KOPT-K1 (cell line): ENCODE data around the gene OSBP2.
"Not testable (repeated sequence)": the region's sequence is repeated elsewhere in the genome, so short reads cannot be mapped to it uniquely, and the experiment has no call there.

ENCODE experiments used
- H3K27ac ChIP-seq: fragments of 200-600 bp; sonication (generic); 2 replicates; pipeline ENCODE4 v1.5.1; 2016; ENCODE audit warnings: antibody characterized with exemption, mild to moderate bottlenecking, low read depth, low read length; ENCODE audit not compliant: poor library complexity, severe bottlenecking
- H3K36me3 ChIP-seq: fragments of 200-600 bp; sonication (generic); 2 replicates; pipeline ENCODE4 v1.5.1; 2017; ENCODE audit warnings: antibody characterized with exemption, mild to moderate bottlenecking, low read length, moderate library complexity; ENCODE audit not compliant: insufficient read depth
- H3K9me3 ChIP-seq: fragments of 200-600 bp; sonication (generic); 2 replicates; pipeline ENCODE4 v1.5.1; 2017; ENCODE audit warnings: antibody characterized with exemption, low read length, mild to moderate bottlenecking; ENCODE audit not compliant: insufficient read depth, poor library complexity, severe bottlenecking

The OSBP2 gene

DNA sequence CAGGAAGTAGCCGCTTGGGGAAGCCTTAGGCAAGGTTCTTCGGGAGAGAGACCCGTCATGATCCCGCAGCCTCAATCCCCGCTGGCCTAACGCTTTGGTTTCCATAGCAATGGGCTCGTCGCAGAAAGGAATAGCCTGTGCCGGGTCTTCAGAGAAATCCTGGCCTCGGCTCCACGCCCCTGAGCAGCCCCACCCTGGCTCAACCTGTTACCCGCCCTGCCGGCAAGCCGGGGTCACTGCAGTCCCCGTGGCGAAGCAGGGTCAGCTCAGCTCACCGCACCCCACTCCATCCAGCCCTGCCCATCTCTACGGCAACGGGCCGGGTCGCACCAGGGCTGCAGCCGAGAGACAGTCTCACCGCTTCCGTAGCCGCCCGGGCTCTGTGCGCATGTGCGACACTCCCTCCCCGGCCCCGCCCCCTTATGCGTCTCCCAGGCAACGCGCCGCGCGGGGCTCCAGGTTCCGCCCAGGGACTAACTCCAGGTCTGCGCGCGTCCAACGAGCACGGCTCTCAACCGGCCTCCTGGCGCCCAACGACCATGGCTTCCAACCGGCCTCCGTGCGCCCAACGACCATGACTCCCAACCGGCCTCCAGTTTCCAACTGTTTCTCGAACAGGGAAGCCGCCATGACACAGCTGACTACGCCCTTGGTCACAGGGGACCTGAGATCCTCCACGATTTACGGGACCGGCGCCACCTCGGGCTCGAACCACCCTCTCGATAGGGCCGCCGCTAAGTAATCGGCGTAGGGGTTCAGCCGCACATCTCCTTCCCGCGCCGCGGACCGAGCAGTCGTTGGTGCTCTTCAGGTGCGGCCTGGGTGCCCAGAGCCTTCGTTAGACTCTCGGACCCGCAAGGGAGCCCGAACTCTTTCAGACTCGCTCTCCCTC is 26.9 kb upstream of the OSBP2 start, which contains the start of gene DUSP18:
DUSP18 (minus strand) TSS at position 382 of the 892 bp plus-strand sequence. CDS start 3,872 bp downstream, outside the sequence.
- no peaks in the 10 kb centered on the region for H3K9me3 ChIP-seq
- peaks cover 5% of the 10 kb centered on the region; the same call in 1 of the 2 replicates for H3K36me3 ChIP-seq
- peak within 1 kb of the TSS; percentile 8 for H3K27ac ChIP-seq

DNA sequence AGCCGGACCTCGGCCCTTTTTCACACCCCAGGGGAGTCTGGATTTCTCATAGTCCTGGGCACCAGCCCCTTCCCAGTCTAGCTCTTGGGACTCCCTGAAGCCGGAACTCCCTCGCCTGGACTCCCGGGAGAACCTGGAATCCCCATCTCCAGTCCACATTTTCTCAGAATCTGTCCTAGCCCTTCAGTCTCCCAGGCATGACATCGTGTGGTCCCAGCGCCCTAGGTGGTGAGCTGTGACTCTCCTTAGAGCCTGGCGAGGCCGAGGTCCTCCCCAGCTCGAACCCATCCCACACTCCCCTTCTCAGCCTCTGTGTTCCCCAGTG is 26.3 kb upstream of the OSBP2 start:
- Histone ChIP-seq H3K27ac (no peak overlapping the region), H3K36me3 (peaks cover 3% of the 10 kb centered on the region; the same call in 1 of the 2 replicates)

DNA sequence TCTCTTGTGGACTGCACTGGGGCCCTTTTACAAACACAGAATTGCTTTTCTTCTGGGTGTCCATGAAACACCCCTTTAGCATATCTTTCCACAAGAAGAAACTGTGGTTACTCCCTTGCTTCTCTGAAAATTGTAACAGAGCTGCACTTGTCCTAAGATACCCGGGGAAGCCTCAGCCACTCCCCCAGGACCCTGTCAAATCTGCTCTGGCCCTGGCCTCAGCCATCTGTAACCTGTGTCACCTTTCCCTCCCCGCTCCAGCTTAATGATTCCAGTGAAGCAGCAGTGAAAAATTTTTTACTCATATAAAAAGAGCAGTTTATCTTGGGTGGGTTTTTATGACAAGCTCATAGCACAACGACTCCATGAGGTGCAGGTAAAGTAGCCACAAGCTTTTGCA is 23.6 kb upstream of the OSBP2 start:
- Histone ChIP-seq H3K9me3 (no peaks in the 10 kb centered on the region), H3K36me3 (no peaks in the 10 kb centered on the region), H3K27ac (no peak overlapping the region)

More for the DNA sequence above, 26.3 kb upstream of the OSBP2 start:
- no peaks in the 10 kb centered on the region for H3K9me3 ChIP-seq

DNA sequence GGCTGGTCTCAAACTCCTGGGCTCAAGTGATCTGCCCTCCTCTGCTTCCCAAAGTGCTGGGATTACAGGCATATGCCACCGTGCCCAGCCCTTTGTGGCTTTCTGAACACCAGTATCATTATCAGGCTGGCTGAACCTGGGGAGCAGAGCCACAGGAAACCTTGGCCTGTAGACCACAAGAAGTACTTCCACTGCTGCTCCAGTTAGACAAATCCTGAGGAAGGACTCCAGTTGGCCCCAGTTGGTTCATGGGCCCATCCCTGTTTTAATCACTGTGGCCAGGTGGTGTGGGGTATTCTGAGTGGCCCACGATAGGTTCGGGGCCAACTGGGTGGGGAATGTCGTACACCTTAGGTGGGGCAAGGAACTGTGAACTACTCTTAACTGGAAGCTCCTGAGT is 21.5 kb upstream of the OSBP2 start:
- Histone ChIP-seq H3K9me3 (no peaks in the 10 kb centered on the region), H3K27ac (no peak overlapping the region), H3K36me3 (no peaks in the 10 kb centered on the region)

DNA sequence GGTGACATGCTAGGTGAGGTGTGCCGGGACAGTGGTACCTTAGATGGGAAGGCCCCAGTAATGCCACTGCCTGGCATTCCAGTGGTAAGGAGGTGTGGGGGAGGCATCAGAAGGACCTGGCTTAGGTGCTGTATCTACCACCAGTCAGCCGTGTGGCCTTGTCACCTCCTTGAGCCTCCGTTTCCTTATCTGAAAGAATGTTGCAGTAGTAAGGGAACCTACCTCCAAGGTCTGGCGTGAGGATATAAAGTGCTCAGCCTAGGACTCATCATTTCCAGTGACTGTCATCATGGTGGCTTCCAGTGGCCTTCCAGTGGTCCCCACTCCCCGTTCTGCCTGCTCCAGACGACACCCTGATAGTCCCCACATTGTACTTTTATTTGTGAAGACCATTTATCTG is 20.2 kb upstream of the OSBP2 start:
- no peak overlapping the region for H3K27ac ChIP-seq
- no peaks in the 10 kb centered on the region for H3K36me3 ChIP-seq
- no peaks in the 10 kb centered on the region for H3K9me3 ChIP-seq

- H3K27ac ChIP-seq = no peak overlapping the region
- no peaks in the 10 kb centered on the region for H3K36me3 ChIP-seq
- H3K9me3 ChIP-seq = no peaks in the 10 kb centered on the region
These were observed 19.2 kb upstream of the OSBP2 start for GRCh38 chr22:30675436-30675835.

DNA sequence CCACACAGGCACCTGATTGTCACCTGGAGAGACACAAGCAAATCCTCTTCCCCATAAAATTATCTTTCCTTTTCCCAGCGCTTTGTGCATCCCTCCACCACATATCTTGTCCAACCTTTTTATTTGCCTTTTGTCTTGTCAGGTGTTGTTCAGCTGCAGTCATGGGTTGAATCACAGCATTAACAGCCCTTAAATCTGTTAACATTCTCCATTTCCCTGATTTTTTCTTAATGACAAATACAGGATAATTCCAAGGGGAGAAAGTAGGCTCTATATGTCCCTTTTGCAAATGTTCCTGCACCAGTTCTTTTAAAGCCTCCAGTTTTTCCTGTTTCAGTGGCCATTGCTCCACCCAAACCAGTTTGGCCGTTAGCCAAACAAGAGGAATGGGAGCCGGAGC is 18.1 kb upstream of the OSBP2 start:
- H3K27ac ChIP-seq = not testable (repeated sequence)

DNA sequence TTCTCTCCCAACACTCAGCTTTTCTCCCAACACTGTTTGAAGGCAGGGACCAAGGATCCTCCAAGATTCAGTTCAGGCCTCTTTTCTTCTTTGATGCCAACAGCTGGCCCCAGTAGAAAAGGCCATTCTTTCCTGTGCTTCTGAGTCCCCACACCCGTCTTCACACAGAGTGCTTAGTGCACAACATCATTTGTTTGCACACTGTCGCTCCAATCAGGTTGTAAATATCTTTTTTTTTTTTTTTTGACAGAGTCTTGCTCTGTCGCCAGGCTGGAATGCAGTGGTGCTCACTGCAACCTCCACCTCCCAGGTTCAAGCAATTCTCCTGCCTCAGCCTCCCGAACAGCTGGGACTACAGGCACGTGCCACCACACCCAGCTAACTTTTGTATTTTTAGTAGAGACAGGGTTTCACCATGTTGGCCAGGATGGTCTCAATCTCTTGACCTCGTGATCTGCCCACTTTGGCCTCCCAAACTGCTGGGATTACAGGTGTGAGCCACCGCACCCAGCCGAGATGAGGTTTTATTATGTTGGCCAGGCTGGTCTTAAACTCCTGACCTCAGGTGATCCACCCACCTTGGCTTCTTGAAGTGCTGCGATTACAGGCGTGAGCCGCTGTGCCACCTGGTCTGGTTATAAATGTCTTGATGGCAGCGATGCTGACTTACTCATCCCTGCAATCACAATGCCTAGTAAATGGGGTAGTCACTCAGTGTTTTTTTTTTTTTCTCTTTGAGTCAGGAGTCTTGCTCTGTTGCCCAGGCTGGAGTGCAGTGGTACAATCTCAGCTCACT is 14.6 kb upstream of the OSBP2 start:
- H3K27ac ChIP-seq, H3K9me3 ChIP-seq, H3K36me3 ChIP-seq: not testable (repeated sequence)

More for the DNA sequence above, 18.1 kb upstream of the OSBP2 start:
- H3K36me3 ChIP-seq, H3K9me3 ChIP-seq: not testable (repeated sequence)

GRCh38 chr22:30680991-30681770 is 13.5 kb upstream of the OSBP2 start:
- Histone ChIP-seq H3K9me3 (no peaks in the 10 kb centered on the region), H3K27ac (no peak overlapping the region), H3K36me3 (no peaks in the 10 kb centered on the region)

DNA sequence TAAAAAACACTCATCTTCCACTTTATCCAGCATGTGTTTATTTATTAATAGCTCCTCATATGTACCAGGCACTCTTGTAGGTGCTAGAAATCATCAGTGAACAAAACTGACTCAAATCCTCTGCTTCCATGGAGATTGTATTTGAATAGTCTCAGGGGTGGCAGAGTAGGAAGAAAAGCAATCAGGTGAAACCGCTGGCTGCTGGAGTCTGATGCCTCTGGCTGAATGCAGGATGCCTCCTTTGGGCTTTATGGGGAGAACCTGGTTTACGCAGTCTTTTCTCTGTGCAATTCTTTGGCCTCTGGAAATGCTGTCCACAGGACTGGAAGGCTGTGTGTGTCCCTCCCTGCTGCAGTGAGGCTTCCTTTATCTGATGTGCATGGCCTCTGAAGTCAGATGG is 12.8 kb upstream of the OSBP2 start:
- Histone ChIP-seq H3K27ac (no peak overlapping the region), H3K9me3 (no peaks in the 10 kb centered on the region), H3K36me3 (no peaks in the 10 kb centered on the region)

DNA sequence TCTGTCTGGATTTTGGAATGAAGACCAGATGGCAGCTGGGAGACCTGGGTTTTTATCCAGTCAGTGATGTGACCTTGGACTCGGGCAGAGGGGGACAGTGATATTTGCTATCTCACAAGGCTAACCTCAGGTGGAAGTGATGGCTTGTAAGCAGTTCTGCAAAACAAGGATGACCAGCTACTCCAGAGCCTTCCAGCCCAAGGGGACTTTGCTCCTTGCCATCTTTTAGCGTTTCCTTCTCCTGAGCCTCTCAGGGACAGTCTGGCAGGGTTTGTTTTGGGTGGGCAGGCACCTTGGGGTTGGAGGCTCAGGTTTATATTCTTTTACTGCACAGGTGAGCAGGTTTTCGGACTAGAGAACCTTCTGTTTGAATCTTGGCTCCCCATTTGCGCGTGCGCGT is 9.5 kb upstream of the OSBP2 start:
- H3K27ac ChIP-seq = no peak overlapping the region
- H3K36me3 ChIP-seq = no peaks in the 10 kb centered on the region
- no peaks in the 10 kb centered on the region for H3K9me3 ChIP-seq

GRCh38 chr22:30687358-30687757 is 7.3 kb upstream of the OSBP2 start:
- no peak overlapping the region for H3K27ac ChIP-seq
- H3K36me3 ChIP-seq = no peaks in the 10 kb centered on the region
- H3K9me3 ChIP-seq = no peaks in the 10 kb centered on the region

DNA sequence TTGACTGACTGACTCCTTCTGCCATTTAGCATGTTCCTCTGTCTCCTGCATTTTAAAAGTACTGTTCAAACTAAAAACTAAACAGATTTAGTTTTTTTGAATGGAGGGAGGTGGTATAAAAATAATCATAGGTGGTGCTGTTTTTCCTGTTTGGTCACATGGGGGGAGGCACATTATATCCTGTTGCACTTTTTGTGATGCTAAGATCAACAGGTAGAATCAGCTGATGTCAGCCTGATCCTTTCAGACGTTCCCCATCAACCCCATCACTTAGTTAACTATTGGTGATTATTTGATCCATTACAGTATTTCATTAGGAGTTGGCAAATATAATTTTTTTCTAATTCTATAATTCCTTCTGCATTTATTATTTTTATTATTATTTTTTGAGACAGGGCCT is 5.1 kb upstream of the OSBP2 start:
- Histone ChIP-seq H3K36me3 (no peaks in the 10 kb centered on the region), H3K27ac (no peak overlapping the region), H3K9me3 (no peaks in the 10 kb centered on the region)

- Histone ChIP-seq H3K27ac (no peak overlapping the region), H3K9me3 (no peaks in the 10 kb centered on the region), H3K36me3 (no peaks in the 10 kb centered on the region)
These were observed 3.5 kb upstream of the OSBP2 start for GRCh38 chr22:30691204-30691603.

GRCh38 chr22:30694171-30694639 is 469 bp upstream of the OSBP2 start:
- Histone ChIP-seq H3K27ac (no peak overlapping the region), H3K36me3 (no peaks in the 10 kb centered on the region), H3K9me3 (no peaks in the 10 kb centered on the region)
